NCI-H2227 (cell line): ENCODE measurements around the gene ZNF587.
A peak's percentile ranks its signal among the peaks of the same experiment; 100 is the strongest.
"Not testable (repeated sequence)": the region's sequence is repeated elsewhere in the genome, so short reads cannot be mapped to it uniquely, and the experiment has no call there.

Experiments used
- DNase-seq: peaks from one replicate; lab custom pipeline; 2025; ENCODE audit not compliant: unreplicated experiment; lab: John Stamatoyannopoulos, UW

ZNF587 gene

DNA sequence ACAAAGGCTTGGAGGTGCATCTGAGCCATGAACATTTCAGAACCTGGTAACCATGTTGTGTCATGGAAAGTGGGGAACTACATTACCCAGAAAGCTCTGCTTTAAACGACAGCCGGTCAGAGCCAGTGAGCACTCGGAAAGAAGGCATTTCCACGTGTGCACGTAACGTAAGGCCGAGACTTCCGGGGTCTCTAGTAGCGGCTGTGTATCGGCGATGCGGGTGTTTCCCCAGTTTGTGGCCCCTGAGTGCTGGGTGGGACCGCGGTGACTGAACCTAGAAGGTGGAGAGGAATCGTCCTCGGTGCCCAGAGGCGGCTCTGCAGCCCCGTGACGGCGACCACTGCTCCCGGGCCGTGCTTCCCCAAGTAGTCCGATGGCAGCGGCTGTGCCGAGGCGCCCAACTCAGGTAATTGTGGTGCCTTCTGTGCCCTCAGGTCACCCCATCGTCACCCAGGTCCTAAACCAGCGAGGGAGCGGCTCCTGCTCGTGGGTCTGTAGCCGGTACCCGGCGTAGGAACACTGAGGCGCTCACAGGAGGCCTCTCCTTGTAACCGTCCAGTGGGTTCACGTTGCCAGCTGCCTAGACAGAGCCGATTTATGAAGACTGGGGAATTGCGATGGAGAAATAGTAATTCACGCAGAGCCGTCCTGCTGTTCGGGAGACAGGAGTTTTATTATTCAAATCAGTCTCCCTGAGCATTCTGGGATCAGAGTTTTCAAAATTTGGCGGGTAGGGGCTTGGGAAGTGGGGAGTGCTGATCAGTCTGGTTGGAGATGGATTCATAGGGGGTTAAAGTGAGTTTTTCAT, at the start of gene ZNF587:
ZNF587 (plus strand) TSS at position 194 of the 808 bp plus-strand sequence; CDS start at position 374, 180 bp downstream.
- DNase-seq, result peak; percentile 90

DNA sequence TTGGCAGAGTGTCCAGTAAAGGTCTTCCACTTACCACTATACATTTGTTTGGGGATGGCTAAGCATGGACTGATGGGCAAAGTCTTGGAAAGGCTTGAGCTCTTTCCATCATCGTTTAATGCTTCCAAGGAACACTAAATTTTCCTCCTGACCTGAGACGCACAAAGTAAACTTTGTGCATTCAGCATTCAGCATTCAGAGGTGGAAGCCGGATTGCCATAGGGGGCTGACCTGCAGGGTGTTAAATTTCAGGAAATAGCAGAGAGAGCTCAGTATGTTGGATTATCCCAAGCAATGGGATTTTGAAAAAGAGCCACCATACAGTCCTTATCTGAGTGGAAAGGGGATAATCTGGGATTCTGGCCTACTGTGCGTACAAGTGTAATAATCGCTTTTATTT, 49.0 kb upstream of the ZNF587 start:
- DNase-seq, result no peak

DNA sequence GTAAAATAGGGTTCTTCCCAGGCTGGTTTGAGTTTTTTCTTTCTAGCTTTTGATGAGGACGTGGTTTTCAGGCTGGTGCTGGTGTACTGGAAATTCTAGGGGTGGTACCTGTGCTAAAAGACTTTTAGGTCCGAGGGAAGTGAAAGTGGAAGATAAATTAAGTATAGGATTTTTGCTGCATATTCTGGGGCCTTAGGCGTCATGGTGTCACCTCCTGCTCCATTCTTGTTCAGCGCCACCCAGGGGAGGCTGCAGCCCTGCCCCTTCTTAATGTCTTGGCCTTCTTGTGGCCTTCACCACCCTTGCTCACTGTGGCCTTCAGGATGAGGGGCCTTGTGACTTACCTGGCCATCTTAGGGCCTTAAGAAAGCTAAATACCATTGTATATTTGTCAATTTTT, 47.4 kb upstream of the ZNF587 start:
- DNase-seq, result no peak

DNA sequence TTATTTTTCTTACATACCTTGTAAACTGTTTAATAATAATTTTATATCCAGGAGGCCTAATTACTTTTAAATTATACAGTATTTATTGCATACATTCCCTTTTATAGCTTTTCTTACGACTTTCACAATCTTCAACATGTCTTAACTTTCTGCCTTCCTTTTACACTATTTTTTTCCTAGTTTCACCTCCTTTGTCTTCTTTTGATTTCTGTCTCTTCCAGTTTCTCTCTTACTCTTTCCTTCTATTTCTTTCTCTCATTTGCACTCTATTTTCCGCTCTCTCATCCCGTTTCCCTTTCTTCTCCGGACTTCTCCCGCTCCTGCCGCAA, 46.4 kb upstream of the ZNF587 start:
- no peak for DNase-seq

DNA sequence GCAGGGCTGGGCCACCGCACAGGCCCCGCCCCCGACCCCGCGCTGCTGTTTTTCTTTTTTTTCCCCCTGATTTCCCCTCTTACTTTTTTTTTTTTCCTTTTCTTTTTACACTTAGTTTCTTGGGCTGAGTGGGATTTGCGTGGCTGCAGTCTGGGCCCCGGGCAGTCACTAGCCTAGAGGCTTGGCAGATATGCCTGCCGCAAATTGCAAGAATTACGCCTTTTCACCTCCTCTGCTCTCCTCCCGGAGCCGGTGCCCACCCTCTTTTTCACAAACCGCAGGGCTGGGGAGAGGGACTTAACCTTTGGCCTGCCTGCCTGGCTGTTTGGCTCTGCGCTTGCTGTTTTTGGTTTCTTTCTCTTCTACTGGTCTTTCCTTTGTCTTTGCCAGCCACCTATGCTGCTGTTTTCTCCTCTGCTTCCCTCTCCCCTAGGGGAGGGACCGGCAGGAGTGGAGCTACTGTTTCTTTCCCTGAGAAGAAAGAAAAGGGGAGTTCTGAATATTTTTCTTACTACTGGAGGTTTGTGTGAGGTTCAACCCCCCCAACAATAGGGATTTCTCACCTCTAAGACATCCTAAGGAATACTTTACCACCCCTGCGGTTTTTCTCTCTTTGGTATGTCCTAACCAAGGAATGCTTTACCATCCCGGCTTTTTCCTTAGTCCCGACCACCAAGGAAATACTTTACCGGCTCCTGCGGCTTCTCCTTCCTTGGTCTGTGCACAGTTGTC, 45.9 kb upstream of the ZNF587 start:
- peak; percentile 70 for DNase-seq

DNA sequence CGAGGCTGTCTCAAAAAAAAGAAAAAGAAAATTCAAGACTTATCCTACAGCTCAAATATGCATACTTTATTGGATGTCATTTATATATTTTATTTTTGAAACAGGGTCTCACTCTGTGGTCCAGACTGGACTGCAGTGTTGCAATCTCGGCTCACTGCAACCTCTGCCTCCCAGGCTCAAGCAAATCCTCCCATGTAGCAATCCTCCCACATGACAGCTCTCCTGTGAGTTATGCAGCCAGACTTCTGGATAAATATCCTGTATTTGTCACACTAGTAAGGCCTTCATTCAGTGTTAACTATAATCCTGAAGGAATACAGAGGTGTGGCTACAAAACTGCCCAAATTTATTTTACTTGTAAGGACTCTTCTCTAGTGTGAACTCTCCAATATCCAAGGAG, 42.1 kb upstream of the ZNF587 start:
- no peak for DNase-seq

DNA sequence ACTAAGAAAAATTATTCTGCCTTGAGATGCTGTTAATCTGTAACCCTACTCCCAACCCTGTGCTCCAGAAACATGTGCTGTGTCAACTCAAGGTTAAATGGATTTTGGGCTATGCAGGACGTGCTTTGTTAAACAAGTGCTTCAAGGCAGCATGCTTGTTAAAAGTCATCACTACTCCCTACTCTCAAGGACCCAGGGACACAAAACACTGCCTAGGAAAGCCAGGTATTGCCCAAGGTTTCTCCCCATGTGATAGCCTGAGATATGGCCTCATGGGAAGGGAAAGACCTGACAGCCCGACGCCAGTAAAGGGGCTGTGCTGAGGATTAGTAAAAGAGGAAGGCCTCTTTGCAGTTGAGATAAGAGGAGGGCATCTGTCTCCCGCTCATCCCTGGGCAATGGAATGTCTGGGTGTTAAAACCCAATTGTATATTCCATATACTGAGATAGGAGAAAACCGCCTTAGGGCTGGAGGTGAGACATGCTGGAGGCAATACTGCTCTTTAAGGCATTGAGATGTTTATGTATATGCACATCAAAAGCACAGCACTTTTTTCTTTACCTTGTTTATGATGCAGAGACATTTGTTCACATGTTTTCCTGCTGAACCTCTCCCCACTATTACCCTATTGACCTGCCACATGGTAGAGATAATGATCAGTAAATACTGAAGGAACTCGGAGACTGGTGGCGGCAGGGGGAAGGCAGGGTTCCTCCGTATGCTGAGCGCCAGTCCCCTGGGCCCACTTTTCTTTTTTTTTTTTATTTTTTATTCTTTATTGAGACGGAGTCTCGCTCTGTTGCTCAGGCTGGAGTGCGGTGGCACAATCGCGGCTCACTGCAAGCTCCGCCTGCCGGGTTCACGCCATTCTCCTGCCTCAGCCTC, 39.0 kb upstream of the ZNF587 start:
- DNase-seq, result not testable (repeated sequence)

DNA sequence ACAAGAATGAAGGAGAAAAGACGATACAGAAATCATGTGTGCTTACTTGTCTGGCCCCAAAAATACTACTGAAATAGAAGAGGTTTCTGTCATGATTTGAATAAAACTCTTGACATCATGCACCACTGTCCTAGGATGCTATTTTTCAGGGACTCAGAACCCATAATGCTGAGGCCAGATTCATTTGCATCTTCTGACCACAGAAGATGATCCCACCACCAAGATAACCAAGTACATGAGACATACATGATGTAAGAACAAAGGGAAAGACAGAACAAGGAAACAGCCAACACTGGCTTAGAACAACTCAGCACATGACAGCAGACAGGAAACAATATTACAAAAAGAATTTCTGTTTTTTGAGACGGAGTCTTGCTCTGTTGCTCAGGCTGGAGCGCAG, 37.4 kb upstream of the ZNF587 start:
- DNase-seq, result no peak

DNA sequence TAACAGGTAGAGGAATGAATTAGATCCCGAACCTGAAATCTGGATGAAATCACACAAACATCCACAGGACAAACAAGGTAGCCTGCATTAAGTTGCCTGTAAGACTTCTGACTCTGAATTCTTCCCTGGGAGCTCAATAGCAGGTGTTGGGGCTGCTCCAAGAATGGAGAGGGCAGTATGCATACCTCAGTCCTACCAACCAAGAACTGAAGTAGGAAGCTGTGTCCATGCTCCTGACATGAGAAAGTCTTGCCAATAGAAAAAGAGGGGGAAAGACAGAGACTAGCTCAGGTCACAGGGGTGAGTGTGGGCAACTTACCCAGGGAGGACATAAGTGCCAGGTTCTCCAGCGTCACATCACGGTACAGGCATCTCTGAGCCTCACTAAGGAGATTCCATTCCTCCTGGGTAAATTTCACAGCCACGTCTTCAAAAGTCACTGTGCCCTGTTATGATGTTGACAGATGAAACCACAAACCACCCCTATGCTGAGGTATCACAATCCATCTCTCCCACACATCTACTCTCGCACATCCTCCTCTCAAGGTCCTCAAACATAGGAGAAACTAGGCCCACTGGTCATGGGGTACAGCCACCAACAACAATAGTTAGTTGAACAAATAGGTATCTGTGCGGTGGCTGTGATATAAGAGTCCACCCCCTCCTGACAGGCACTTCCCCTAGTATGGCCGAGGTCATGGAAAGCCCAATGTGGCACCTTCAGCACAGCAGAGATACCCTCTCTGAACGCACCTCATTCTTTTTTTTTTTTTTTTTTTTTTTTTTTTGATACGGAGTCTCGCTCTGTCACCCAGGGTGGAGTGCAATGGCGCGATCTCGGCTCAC, 36.5 kb upstream of the ZNF587 start:
- not testable (repeated sequence) for DNase-seq

DNA sequence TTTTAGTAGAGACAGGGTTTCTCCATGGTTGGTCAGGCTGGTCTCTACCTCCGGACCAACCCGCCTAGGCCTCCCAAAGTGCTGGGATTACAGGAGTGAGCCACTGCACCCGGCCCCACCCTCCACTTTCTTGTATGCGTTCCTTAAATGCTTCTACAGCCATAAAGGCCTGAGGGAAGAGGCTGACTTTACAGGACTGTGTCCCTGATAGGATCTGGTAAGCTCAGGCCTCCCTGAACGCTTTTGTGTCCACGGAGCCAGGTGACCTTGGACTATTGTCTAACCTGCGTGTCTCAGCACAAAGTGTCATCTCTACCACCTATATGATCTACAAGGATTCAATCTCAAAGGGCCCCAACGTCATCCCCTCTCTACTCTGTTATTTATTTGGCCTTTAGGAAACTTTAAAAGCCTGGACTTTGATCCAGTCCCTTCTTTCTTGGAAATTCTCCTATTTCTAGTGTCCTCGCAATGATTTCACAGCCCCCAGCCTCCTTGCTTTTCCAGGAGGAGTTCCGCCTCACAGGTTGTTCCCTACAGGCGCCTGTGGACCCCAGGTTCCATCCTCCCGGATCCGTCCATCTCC, 35.6 kb upstream of the ZNF587 start:
- no peak for DNase-seq

DNA sequence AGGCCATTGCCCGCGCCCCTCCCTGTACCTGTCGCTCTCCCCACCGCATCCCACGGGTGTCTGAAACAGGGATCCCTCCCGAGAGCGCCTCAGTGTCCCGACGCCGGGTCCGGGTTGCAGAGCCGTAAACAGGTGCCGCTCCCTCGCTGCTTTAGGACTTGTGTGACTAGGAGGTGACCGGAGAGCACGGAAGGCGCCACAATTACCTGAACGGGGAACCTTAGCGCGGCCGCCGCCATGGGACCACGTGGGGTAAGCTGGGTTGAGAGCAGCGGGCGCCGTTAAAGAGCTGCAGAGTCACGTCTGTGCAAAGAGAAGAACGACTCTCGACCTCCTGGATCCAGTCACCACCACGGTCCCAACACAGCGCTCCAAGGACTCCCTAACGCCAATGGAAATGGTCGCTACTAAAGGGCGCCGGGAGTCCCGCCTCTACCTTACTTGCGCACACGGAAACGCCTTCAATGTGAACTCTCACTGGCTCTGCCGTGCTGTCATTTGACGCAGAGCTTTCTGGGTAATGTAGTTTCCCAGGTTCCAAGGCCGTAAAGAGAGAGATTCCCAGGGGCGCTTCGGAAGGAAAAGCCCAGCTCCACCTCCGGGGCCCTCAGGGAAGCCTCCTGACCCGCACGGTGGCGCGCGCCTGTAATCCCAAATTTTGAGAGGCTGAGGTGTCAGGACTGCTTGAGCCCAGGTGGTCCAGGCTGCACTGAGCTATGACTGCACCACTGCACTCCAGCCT, 35.0 kb upstream of the ZNF587 start, which contains the start of gene ZNF552:
ZNF552 (minus strand) TSS at position 409 of the 742 bp plus-strand sequence; CDS start at position 239, 170 bp downstream.
- DNase-seq, result peak; percentile 99

DNA sequence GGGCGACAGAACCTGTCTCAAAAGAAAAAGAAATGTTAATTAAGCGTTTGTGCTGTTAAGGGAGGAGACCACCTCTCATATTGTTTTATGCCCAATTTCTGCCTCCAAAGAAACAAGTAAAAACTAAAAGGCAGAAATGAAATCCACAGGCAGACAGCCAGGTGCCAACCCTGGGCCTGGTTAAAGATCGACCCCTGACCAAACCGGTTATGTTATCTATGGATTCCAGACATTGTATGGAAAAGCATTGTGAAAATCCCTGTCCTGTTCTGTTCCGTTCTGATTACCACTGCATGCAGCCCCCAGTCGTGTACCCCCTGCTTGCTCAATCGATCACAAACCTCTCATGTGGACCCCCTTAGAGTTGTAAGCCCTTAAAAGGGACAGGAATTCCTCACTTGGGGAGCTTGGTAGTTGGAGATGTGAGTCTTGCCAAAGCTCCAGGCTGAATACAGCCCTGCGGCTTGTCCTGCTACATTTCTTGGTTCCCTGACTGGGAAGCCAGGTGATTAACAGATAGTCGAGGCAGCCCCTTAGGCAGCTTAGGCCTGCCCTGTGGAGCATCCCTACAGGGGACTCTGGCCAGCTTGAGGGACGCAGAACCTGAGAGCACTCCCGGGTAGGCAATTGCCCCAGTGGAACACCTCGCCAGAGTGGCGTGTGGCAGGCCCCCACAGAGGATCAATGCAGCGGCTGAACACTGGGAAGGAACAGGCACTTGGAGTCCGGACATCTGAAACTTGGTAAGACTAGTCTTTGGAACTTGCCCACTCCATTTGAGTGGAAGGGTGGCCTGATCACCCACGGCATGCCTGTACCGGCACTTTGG, 34.2 kb upstream of the ZNF587 start:
- DNase-seq, result no peak

DNA sequence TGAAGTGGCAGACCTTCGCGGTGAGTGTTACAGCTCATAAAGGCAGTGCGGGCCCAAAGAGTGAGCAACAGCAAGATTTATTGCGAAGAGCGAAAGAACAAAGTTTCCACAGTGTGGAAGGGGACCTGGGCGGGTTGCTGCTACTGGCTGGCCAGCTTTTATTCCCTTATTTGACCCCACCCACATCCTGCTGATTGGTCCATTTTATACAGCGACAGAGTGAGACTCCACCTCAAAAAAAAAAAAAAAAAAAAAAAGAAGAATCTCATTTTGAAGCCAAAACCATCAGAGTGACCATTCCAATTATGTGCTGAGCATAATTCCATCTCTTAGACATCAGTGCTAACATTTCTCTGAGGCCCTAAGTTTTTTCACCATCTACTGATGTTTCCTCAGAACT, 33.0 kb upstream of the ZNF587 start:
- no peak for DNase-seq

DNA sequence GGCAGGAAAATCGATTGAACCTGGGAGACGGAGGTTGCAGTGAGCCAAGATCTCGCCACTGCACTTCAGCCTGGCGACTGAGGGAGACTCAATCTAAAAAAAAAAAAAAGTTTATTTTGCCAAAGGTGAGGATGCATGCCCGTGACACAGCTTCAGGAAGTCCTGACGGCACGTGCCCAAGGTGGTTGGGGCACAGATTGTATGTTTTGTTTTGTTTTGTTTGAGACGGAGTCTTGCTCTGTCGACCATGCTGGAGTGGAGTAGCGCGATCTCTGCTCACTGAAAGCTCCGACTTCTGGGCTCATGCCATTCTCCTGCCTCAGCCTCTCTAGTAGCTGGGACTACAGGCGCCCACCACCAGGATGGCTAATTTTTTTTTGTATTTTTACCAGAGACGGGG, 31.7 kb upstream of the ZNF587 start:
- DNase-seq, result no peak

DNA sequence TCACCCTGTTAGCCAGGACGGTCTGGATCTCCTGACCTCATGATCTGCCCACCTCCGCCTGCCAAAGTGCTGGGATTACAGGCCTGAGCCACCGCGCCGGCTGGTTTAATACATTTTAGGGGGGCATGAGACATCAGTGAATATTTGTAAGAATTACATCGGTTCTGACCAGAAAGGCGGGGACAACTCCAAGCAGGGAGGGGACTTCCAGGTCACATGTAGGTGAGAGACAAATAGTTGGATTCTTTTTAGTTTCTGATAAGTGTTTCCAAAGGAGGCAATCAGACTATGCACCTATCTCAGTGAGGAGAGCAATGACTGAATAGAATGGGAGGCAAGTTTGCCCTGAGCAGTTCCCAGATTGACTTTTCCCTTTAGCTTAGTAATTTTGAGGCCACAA, 31.3 kb upstream of the ZNF587 start:
- DNase-seq, result no peak

DNA sequence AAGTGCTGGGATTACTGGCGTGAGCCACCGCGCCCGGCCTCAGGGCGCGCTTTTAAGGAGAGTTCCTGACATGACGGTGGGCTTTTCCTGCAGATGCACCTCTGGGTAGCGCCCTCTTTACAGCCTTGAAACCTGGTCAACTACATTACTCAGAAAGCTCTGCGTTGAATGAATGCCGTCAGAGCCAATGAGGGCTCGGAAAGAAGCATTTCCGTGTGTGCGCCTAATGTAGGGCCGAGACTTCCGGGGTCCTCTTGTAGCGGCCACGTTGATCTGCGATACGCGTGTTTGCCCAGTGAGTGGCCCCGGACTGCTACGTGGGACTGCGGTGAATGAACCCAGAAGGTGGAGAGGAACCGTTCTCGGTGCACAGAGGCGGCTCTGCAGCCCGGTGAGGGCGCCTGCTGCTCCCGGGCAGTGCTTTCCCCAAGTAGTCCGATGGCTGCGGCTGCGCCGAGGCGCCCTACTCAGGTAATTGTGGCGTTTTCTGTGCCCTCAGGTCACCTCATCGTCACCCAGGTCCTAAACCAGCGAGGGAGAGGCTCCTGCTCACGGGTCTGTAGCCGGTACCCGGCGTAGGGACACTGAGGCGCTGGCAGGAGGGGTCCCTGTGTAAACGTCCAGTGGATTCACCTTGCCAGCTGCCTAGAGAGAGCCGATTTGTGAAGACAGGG, 30.0 kb upstream of the ZNF587 start:
- DNase-seq, result peak; percentile 97

DNA sequence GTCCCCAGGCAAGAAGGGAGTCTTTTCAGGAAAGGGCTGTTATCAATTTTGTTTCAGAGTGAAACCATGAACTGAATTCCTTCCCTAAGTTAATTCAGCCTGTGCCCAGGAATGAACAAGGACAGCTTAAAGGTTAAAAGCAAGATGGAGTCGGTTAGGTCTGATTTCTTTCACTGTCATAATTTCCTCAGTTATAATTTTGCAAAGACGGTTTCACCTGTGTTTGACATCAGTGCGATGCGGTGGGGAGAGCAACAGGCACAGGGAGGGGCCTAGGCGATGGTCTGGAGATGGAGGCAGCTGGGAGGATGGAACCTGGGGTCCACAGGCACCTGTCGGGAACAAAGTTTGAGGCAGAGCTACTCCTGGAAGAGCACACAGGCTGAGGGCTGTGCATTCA, 29.1 kb upstream of the ZNF587 start:
- DNase-seq, result no peak

DNA sequence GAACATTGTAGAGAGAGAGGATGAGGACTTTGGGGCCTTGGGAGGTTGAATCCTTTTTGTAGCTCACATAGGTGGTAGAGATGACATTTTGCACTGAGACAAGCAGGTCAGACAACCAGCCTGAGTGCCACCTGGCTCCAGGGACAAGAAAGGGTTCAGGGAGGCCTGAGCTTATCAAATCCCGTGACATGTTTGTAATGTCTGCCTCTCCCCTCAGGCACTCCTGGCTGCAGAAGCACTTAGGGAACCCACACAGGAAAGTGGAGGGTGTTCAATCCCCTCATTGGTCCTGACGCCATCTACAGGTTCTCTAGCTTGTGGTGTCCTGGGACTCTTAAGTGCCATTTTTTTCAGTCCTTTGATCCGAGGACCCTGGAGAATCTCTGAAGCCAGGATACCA, 28.6 kb upstream of the ZNF587 start:
- not testable (repeated sequence) for DNase-seq
